H1 (cell line): ENCODE results near the gene CCDC51. TPM values are rescaled to one million over a fixed set of nuclear protein-coding genes. Genes with fewer than 3 reads are reported as not detected.

Experiments used
- CTCF ChIA-PET: fragments of 300-600 bp; sonication (Branson Sonifier 250); formaldehyde crosslinking; loops from one replicate; lab custom pipeline; 2021; ENCODE audit not compliant: partially characterized antibody; lab: Charles Lee
- POLR2A ChIA-PET: fragments of 300-600 bp; sonication (Branson Sonifier 250); formaldehyde crosslinking; loops from one replicate; lab custom pipeline; 2021; ENCODE audit warnings: inconsistent platforms; ENCODE audit not compliant: partially characterized antibody; lab: Charles Lee
- DNase-seq, 2 experiments: peaks; one replicate each; pipeline versions ENCODE4 v3.0.0 to v3.0.0-alpha.2; 2010 to 2022; ENCODE audit warnings: low spot score in 2 of 2, low read depth in 1 of 2, mixed read lengths in 1 of 2
- FAIRE-seq: peaks from 2 replicates; lab custom pipeline; 2011; peaks lifted over from hg19 to GRCh38; lab: Jason Lieb, UNC
- H2AFZ ChIP-seq: 2 replicates; pipeline ENCODE4 v1.8.1; 2012; ENCODE audit warnings: low read length, inconsistent platforms
- H2AK5ac ChIP-seq: 2 replicates; pipeline ENCODE4 v1.6.1; 2013; ENCODE audit warnings: low read depth, low read length
- H2BK120ac ChIP-seq: replicated peaks from 2 replicates; pipeline ENCODE3; 2013; ENCODE audit warnings: low read depth, low read length, inconsistent platforms
- H2BK12ac ChIP-seq: 2 replicates; pipeline ENCODE4 v1.6.1; 2013; ENCODE audit warnings: low read depth, low read length
- H2BK15ac ChIP-seq: 2 replicates; pipeline ENCODE4 v1.6.1; 2013; ENCODE audit warnings: low read length
- H2BK20ac ChIP-seq: 2 replicates; pipeline ENCODE4 v1.6.1; 2013; ENCODE audit warnings: low read length
- H2BK5ac ChIP-seq: 2 replicates; pipeline ENCODE4 v1.6.1; 2013; ENCODE audit warnings: low read depth, low read length
- H3K14ac ChIP-seq: 2 replicates; pipeline ENCODE4 v1.6.1; 2013; ENCODE audit warnings: inconsistent platforms; ENCODE audit not compliant: insufficient read length
- H3K18ac ChIP-seq: 2 replicates; pipeline ENCODE4 v1.6.1; 2013; ENCODE audit warnings: low read length; ENCODE audit errors: extremely low read depth
- H3K23ac ChIP-seq: 2 replicates; pipeline ENCODE4 v1.6.1; 2013; ENCODE audit warnings: inconsistent platforms; ENCODE audit not compliant: insufficient read length
- H3K23me2 ChIP-seq: 2 replicates; pipeline ENCODE4 v1.6.1; 2013; ENCODE audit warnings: low read depth, low read length
- H3K27ac ChIP-seq: 2 replicates; pipeline ENCODE4 v1.6.1; 2011; ENCODE audit warnings: low read depth, low read length, inconsistent platforms
- H3K27me3 ChIP-seq, 4 experiments: replicated peaks in 1 of 4; 1 replicate in 1 of 4; 2 replicates in 3 of 4; pipeline versions ENCODE4 v1.6.1 to v1.8.1; 2011 to 2013; ENCODE audit warnings: low read length in 3 of 4, mild to moderate bottlenecking in 3 of 4, inconsistent platforms in 2 of 4, mixed read lengths in 2 of 4, moderate library complexity in 1 of 4; ENCODE audit not compliant: control insufficient read depth in 3 of 4, insufficient read depth in 3 of 4; ENCODE audit errors: extremely low read depth in 1 of 4
- H3K36me3 ChIP-seq, 4 experiments: 2 replicates each; pipeline versions ENCODE4 v1.6.1 to v1.8.1; 2011 to 2013; ENCODE audit warnings: mild to moderate bottlenecking in 4 of 4, low read length in 3 of 4, moderate library complexity in 2 of 4, control low read depth in 1 of 4, inconsistent platforms in 1 of 4; ENCODE audit not compliant: insufficient read depth in 4 of 4, control insufficient read depth in 2 of 4
- H3K4ac ChIP-seq: replicated peaks from 2 replicates; pipeline ENCODE3; 2013; ENCODE audit warnings: low read length, low read depth, mixed read lengths, inconsistent platforms; ENCODE audit not compliant: insufficient read length
- H3K4me1 ChIP-seq, 4 experiments: replicated peaks in 1 of 4; 1 replicate in 1 of 4; 2 replicates in 3 of 4; pipeline versions ENCODE4 v1.6.1 to v1.8.1; 2011 to 2013; ENCODE audit warnings: low read length in 3 of 4, inconsistent platforms in 2 of 4, mixed read lengths in 1 of 4; ENCODE audit not compliant: insufficient read depth in 4 of 4, control insufficient read depth in 3 of 4
- H3K4me2 ChIP-seq, 2 experiments: 2 replicates each; pipeline versions ENCODE4 v1.6.1 to v1.8.1; 2011 to 2013; ENCODE audit warnings: low read depth in 2 of 2, low read length in 2 of 2, control low read depth in 1 of 2, inconsistent platforms in 1 of 2, mild to moderate bottlenecking in 1 of 2; ENCODE audit not compliant: insufficient read depth in 1 of 2
- H3K4me3 ChIP-seq, 4 experiments: fragments of 200-600, 300-600 bp in 1 of 4; sonication (generic), shearing (Covaris generic), sonication (Bioruptor Twin) in 1 of 4; 2 replicates each; pipeline versions ENCODE4 v1.5.1 to v1.8.1; 2011 to 2016; ENCODE audit warnings: low read length in 4 of 4, low read depth in 3 of 4, control low read depth in 2 of 4, inconsistent platforms in 2 of 4, mild to moderate bottlenecking in 2 of 4, mixed read lengths in 1 of 4, moderate library complexity in 1 of 4; ENCODE audit not compliant: insufficient read depth in 2 of 4; ENCODE audit errors: extremely low read depth in 1 of 4
- H3K56ac ChIP-seq: replicated peaks from 2 replicates; pipeline ENCODE3; 2013; ENCODE audit warnings: low read depth, mild to moderate bottlenecking, mixed read lengths, low read length, inconsistent platforms; ENCODE audit not compliant: insufficient read length
- H3K79me1 ChIP-seq: 2 replicates; pipeline ENCODE4 v1.6.1; 2013; ENCODE audit warnings: low read depth, low read length, control low read depth
- H3K79me2 ChIP-seq, 2 experiments: 2 replicates each; pipeline versions ENCODE4 v1.6.1 to v1.8.1; 2012 to 2013; ENCODE audit warnings: low read length in 2 of 2, mild to moderate bottlenecking in 2 of 2, inconsistent platforms in 1 of 2; ENCODE audit not compliant: insufficient read depth in 2 of 2, control insufficient read depth in 1 of 2
- H3K9ac ChIP-seq, 4 experiments: replicated peaks in 1 of 4; 1 replicate in 1 of 4; 2 replicates in 3 of 4; pipeline versions ENCODE4 v1.6.1 to v1.8.1; 2011 to 2013; ENCODE audit warnings: low read depth in 3 of 4, low read length in 3 of 4, control low read depth in 2 of 4, mild to moderate bottlenecking in 2 of 4, moderate library complexity in 2 of 4, inconsistent platforms in 1 of 4; ENCODE audit errors: extremely low read depth in 1 of 4
- H3K9me3 ChIP-seq, 2 experiments: 2 replicates each; pipeline versions ENCODE4 v1.6.1 to v1.8.1; 2012 to 2013; ENCODE audit warnings: mild to moderate bottlenecking in 2 of 2, moderate library complexity in 2 of 2, control low read depth in 1 of 2, inconsistent platforms in 1 of 2, low read depth in 1 of 2, low read length in 1 of 2, mixed read lengths in 1 of 2; ENCODE audit not compliant: insufficient read depth in 2 of 2
- H4K20me1 ChIP-seq, 2 experiments: replicated peaks in 1 of 2; 2 replicates each; pipeline versions ENCODE3 to v1.8.1; 2011 to 2013; ENCODE audit warnings: inconsistent platforms in 2 of 2, low read length in 2 of 2, mild to moderate bottlenecking in 1 of 2; ENCODE audit not compliant: insufficient read depth in 2 of 2, control insufficient read depth in 1 of 2
- H4K5ac ChIP-seq: 2 replicates; pipeline ENCODE4 v1.6.1; 2013; ENCODE audit warnings: low read length, low read depth, mixed read lengths, inconsistent platforms; ENCODE audit not compliant: insufficient read length
- H4K8ac ChIP-seq: 2 replicates; pipeline ENCODE4 v1.8.0; 2013; ENCODE audit warnings: mild to moderate bottlenecking, moderate library complexity, low read length, inconsistent platforms; ENCODE audit not compliant: insufficient read depth; ENCODE audit errors: extremely low read depth
- H4K91ac ChIP-seq: replicated peaks from 2 replicates; pipeline ENCODE3; 2013; ENCODE audit warnings: low read length, mixed read lengths, inconsistent platforms; ENCODE audit not compliant: insufficient read length
- POLR2A ChIP-seq, 2 experiments: IDR thresholded peaks; 1 replicate in 1 of 2; 2 replicates in 1 of 2; pipeline ENCODE4 v1.6.1; 2011; ENCODE audit warnings: low read depth in 2 of 2, low read length in 2 of 2, mild to moderate bottlenecking in 2 of 2; ENCODE audit errors: control extremely low read depth in 1 of 2
- POLR2AphosphoS5 ChIP-seq: IDR thresholded peaks from 2 replicates; pipeline ENCODE4 v1.6.1; 2011; ENCODE audit warnings: low read depth, low read length
- SP1 ChIP-seq: IDR thresholded peaks from 2 replicates; pipeline ENCODE4 v1.6.1; 2011; ENCODE audit warnings: low read depth, low read length
- TAF1 ChIP-seq: IDR thresholded peaks from 2 replicates; pipeline ENCODE4 v1.6.1; 2011; ENCODE audit warnings: mild to moderate bottlenecking, low read depth, low read length
- WGBS, 2 experiments: shearing (Covaris generic) in 1 of 2; methylation state at CpG; one replicate each; pipeline versions ENCODE4 v1.1.6 to v1.1.7; 2013 to 2015; ENCODE audit warnings: low lambda C conversion rate in 2 of 2, mixed read lengths in 2 of 2, inconsistent platforms in 1 of 2, low coverage in 1 of 2, missing lambda C conversion rate in 1 of 2; ENCODE audit not compliant: insufficient replicate concordance in 2 of 2, insufficient coverage in 1 of 2, insufficient read length in 1 of 2; ENCODE audit errors: extremely low coverage in 1 of 2, missing lambda C conversion rate in 1 of 2; 5-methylcytosine and 5-hydroxymethylcytosine counted together
- polyA plus RNA-seq, 7 experiments: library from polyadenylated mRNA; depleted of rRNA in 3 of 7; stranded (reverse) in 5 of 7; unstranded in 2 of 7; fragments of >200 nt in 5 of 7; fragments of 200-250 nt in 2 of 7; gene quantifications; 1 replicate in 5 of 7; 2 replicates in 1 of 7; 4 replicates in 1 of 7; pipeline versions ENCODE4 v1.2.1 to v1.2.3, GENCODE V29; 2011 to 2013; ENCODE audit warnings: missing spikeins in 2 of 7, mixed read lengths in 2 of 7
- total RNA-seq: library from RNA; stranded (reverse); fragmentation: NEBNext Ultra II Directional; extraction: Animal tissue kit (Norgen Biotek cat#: 25700); gene quantifications from 2 replicates; pipeline ENCODE4 v1.2.1, GENCODE V29; 2021
- TF ChIP-seq, protein P1 (sequence below), 3 experiments: IDR thresholded peaks; 1 replicate in 2 of 3; 2 replicates in 1 of 3; pipeline versions ENCODE4 v1.5.1 to v1.6.1; 2011; ENCODE audit warnings: low read length in 3 of 3, mild to moderate bottlenecking in 3 of 3, inconsistent platforms in 2 of 3, low read depth in 1 of 3, moderate library complexity in 1 of 3; ENCODE audit not compliant: insufficient read depth in 1 of 3; ENCODE audit errors: control extremely low read depth in 1 of 3

CCDC51 gene
- total and polyA plus RNA-seq, 2 of the 8 experiments (the other 6 are each of a cell fraction or from before 2014, with no cell fraction given) = 21.3 to 21.4 TPM

DNA sequence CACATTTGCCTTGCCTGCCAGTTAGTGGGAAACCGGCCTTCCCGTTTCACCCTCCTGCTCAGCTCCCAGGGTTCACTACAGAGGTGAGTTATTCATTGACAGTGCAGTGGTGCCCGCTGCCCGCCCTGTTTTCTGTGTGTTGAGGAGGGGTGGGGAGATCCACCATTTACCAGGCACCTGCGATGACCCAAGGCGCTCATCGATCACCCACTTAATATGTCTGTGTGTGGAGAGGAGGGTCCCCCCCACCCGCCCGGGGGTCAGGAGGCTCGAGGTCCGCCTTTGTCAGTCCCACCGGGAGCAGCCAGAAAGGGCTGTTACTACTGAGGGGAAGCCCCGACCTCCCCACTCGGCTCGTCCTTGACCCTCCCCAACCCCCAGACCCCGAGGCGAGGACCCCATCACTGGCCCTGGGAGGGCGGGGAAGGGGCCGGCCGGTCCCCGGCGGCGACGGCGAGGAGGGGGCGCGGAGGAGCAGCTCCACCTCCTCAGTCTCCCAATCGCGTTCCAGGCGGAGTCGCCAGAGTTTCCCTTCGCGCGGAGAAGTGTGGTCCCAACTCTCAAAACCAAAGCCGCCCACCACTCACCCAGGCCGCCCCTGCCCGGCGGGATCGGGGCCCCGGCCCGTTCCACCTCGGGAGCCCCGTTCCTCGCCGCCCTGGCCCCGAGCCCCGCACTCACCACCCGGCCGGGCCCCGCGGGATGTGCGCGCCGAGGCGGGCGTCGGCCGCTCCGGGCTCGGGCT, 11.2 kb downstream of the CCDC51 start:
- H2BK15ac ChIP-seq = no peak overlapping the region
- H4K20me1 ChIP-seq = peaks cover 8 to 23% of the 10 kb centered on the region in 2 experiments
- peak overlapping the region; percentile 82 for H2BK5ac ChIP-seq
- H3K23me2 ChIP-seq = peaks cover 13% of the 10 kb centered on the region
- 2% methylated on average over 10 of the region's 60 CpGs; no CpG with 5 or more reads in 1 of the 2 experiments for WGBS, 2 experiments
- no peak overlapping the region for H2AK5ac ChIP-seq
- H3K79me2 ChIP-seq = peaks cover 32 to 63% of the 10 kb centered on the region in 2 experiments
- H2AFZ ChIP-seq = no peak overlapping the region
- peak overlapping the region; percentile 83 for H3K18ac ChIP-seq
- H3K27me3 ChIP-seq = no peaks in the 10 kb centered on the region
- H3K4me3 ChIP-seq = peak overlapping the region; percentile 66 to 85 (median 76)
- FAIRE-seq (no peak), DNase-seq (peak in 1 of 2 experiments; percentile 78)
- TF ChIP-seq SP1 (no peak), POLR2A (IDR thresholded peaks at IDR 0.05; ENCODE audit: control extremely low read depth in 1 of 2, low read depth in 2 of 2, low read length in 2 of 2) (peak in 1 of 2 experiments; percentile 78; a peak in 1 of 3 replicates), TAF1 (peak; percentile 28), POLR2AphosphoS5 (peak; percentile 91)
- TF ChIP-seq, protein P1, sequence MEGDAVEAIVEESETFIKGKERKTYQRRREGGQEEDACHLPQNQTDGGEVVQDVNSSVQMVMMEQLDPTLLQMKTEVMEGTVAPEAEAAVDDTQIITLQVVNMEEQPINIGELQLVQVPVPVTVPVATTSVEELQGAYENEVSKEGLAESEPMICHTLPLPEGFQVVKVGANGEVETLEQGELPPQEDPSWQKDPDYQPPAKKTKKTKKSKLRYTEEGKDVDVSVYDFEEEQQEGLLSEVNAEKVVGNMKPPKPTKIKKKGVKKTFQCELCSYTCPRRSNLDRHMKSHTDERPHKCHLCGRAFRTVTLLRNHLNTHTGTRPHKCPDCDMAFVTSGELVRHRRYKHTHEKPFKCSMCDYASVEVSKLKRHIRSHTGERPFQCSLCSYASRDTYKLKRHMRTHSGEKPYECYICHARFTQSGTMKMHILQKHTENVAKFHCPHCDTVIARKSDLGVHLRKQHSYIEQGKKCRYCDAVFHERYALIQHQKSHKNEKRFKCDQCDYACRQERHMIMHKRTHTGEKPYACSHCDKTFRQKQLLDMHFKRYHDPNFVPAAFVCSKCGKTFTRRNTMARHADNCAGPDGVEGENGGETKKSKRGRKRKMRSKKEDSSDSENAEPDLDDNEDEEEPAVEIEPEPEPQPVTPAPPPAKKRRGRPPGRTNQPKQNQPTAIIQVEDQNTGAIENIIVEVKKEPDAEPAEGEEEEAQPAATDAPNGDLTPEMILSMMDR (IDR thresholded peaks at IDR 0.05; ENCODE audit: control extremely low read depth in 1 of 3, insufficient read depth in 1 of 3, low read depth in 1 of 3, low read length in 3 of 3) = no peak
- H4K8ac ChIP-seq = no peak overlapping the region; the same call in 1 of the 2 replicates
- H3K27ac ChIP-seq = peak overlapping the region; percentile 94
- ChIA-PET POLR2A (interaction anchor here (0.8 to 31.5 kb wide), 28 partner anchors 8 to 240 kb away, joined by 3 to 650 read pairs (median 5); partner anchors contain the start of genes ATRIP, CCDC51, FBXW12 and PFKFB4), CTCF (interaction anchor here (0.6 to 5.4 kb wide), 3 partner anchors 15 to 29 kb away, joined by 3 to 34 read pairs (median 12); no protein-coding TSS in a partner anchor)
- peaks cover 7 to 43% (median 22%) of the 10 kb centered on the region in 4 experiments for H3K4me1 ChIP-seq
- no peak overlapping the region for H2BK20ac ChIP-seq
- H3K36me3 ChIP-seq = peaks cover 2 to 18% (median 10%) of the 10 kb centered on the region in 4 experiments; a peak in 7 of 8 replicates
- peak overlapping the region; percentile 91 to 98 for H3K4me2 ChIP-seq
- no peak overlapping the region for H2BK120ac ChIP-seq
- no peak overlapping the region for H4K91ac ChIP-seq
- H3K56ac ChIP-seq = peak overlapping the region; percentile 37
- peak overlapping the region; percentile 63 to 98 (median 94) for H3K9ac ChIP-seq
- peaks cover 33% of the 10 kb centered on the region for H3K79me1 ChIP-seq
- no peak overlapping the region for H3K4ac ChIP-seq
- H3K9me3 ChIP-seq = no peaks in the 10 kb centered on the region
- H3K14ac ChIP-seq = no peak overlapping the region
- H4K5ac ChIP-seq = peak overlapping the region; percentile 50
- H2BK12ac ChIP-seq = 0 out of 2 replicates have a peak overlapping the region, but pooled peaks have one; percentile 33
- H3K23ac ChIP-seq = no peak overlapping the region
